Endodermal cell (in vitro differentiated cells): ENCODE results near the gene VIT. TPM values are rescaled to one million over a fixed set of nuclear protein-coding genes. Genes with fewer than 3 reads are reported as not detected.

Experiments used
- DNase-seq: peaks from one replicate; pipeline ENCODE4 v3.0.0-alpha.2; 2017
- H3K27ac ChIP-seq: 2 replicates; pipeline ENCODE4 v1.5.1; 2013; ENCODE audit warnings: mild to moderate bottlenecking, low read depth, low read length, moderate library complexity
- H3K27me3 ChIP-seq: 2 replicates; pipeline ENCODE4 v1.6.1; 2013; ENCODE audit warnings: mild to moderate bottlenecking, low read length, moderate library complexity; ENCODE audit not compliant: insufficient read depth, control insufficient read depth, poor library complexity, severe bottlenecking
- H3K36me3 ChIP-seq: 2 replicates; pipeline ENCODE4 v1.7.0; 2013; ENCODE audit warnings: mild to moderate bottlenecking, low read length, moderate library complexity; ENCODE audit not compliant: control insufficient read depth, insufficient read depth
- H3K4me1 ChIP-seq: one replicate; pipeline ENCODE4 v1.7.0; 2013; ENCODE audit warnings: low read length; ENCODE audit not compliant: control insufficient read depth, insufficient read depth
- H3K4me3 ChIP-seq: 2 replicates; pipeline ENCODE4 v1.5.1; 2013; ENCODE audit warnings: mild to moderate bottlenecking, low read length, moderate library complexity
- H3K9ac ChIP-seq: 2 replicates; pipeline ENCODE4 v1.6.1; 2013; ENCODE audit warnings: mild to moderate bottlenecking, low read length, moderate library complexity; ENCODE audit not compliant: poor library complexity, severe bottlenecking; ENCODE audit errors: extremely low read depth
- H3K9me3 ChIP-seq: 2 replicates; pipeline ENCODE4 v1.6.1; 2013; ENCODE audit warnings: mild to moderate bottlenecking, low read length, moderate library complexity; ENCODE audit not compliant: control insufficient read depth
- H3K27ac Mint-ChIP-seq: 2 replicates; pipeline ENCODE4 v1.8.0; 2020; ENCODE audit warnings: mixed read lengths
- H3K27me3 Mint-ChIP-seq: 2 replicates; pipeline ENCODE4 v1.8.0; 2021; ENCODE audit warnings: mild to moderate bottlenecking, mixed read lengths; ENCODE audit not compliant: insufficient read depth
- H3K36me3 Mint-ChIP-seq: 2 replicates; pipeline ENCODE4 v1.8.0; 2020; ENCODE audit warnings: low read depth, mixed read lengths
- H3K4me1 Mint-ChIP-seq: 2 replicates; pipeline ENCODE4 v1.8.0; 2020; ENCODE audit warnings: mixed read lengths
- H3K4me3 Mint-ChIP-seq: 2 replicates; pipeline ENCODE4 v1.8.0; 2020; ENCODE audit warnings: mild to moderate bottlenecking, moderate library complexity, mixed read lengths
- H3K9me3 Mint-ChIP-seq: 2 replicates; pipeline ENCODE4 v1.8.0; 2020; ENCODE audit warnings: mild to moderate bottlenecking, mixed read lengths
- CTCF ChIP-seq: fragments of 200-600 bp; sonication (generic); conservative IDR thresholded peaks from 2 replicates; pipeline ENCODE4 v1.5.0; 2021; ENCODE audit warnings: antibody characterized with exemption, mild to moderate bottlenecking
- WGBS, 2 experiments: methylation state at CpG; one replicate each; pipeline versions ENCODE4 v1.1.5 to v1.1.7; 2013; ENCODE audit warnings: missing lambda C conversion rate in 2 of 2, mixed read lengths in 1 of 2; ENCODE audit not compliant: insufficient coverage in 1 of 2, insufficient read length in 1 of 2; 5-methylcytosine and 5-hydroxymethylcytosine counted together
- total RNA-seq, 2 donors: library from RNA; stranded (reverse); fragmentation: NEBNext Ultra II Directional in 1 of 2; extraction: Animal tissue kit (Norgen Biotek cat#: 25700) in 1 of 2; gene quantifications; 2 replicates in 1 of 2; 3 replicates in 1 of 2; pipeline ENCODE4 v1.2.1, GENCODE V29; 2021

VIT gene
- total RNA-seq, 2 donors from 2014 or later, result 0.53 TPM; not detected in 1

DNA sequence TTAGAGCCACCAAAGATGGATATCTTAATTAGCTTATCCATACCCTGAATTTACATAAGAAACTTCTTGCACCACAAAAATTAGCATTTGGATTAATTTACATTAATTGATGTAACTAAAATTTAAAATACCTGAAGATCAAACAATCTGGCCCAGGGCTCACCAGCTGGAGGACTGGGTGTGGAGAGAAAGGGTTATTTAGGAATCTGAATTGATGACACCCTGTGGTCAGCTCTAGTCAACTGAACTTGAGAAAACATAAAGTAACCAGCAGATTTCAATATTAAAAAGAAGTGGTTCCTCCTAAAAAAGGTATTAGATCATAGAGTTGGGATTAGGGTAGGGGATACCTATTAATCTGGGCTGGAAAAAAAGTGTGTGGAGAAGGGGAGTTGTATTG lies 147.3 kb downstream of the VIT start:
- H3K9ac ChIP-seq, result no peak overlapping the region
- H3K4me1 Mint-ChIP-seq, result peaks cover 44% of the 10 kb centered on the region
- no peaks in the 10 kb centered on the region for H3K27me3 Mint-ChIP-seq
- TF ChIP-seq CTCF, result no peak
- DNase-seq, result no peak
- H3K36me3 ChIP-seq, result peaks cover 11% of the 10 kb centered on the region
- H3K4me3 Mint-ChIP-seq, result peak overlapping the region; percentile 1
- H3K9me3 ChIP-seq, result no peaks in the 10 kb centered on the region
- H3K36me3 Mint-ChIP-seq, result peaks cover 15% of the 10 kb centered on the region
- H3K4me1 ChIP-seq, result no peaks in the 10 kb centered on the region
- peak overlapping the region; percentile 77 for H3K27ac Mint-ChIP-seq
- no peaks in the 10 kb centered on the region for H3K9me3 Mint-ChIP-seq
- peak overlapping the region; percentile 1 for H3K4me3 ChIP-seq
- H3K27ac ChIP-seq, result no peak overlapping the region
- no peaks in the 10 kb centered on the region for H3K27me3 ChIP-seq

- WGBS, 2 experiments, result 95 to 96% methylated on average over 6 to 8 of the region's 8 CpGs
- Mint-ChIP-seq H3K4me1 (peaks cover 30% of the 10 kb centered on the region), H3K27ac (no peak overlapping the region), H3K36me3 (peaks cover 41% of the 10 kb centered on the region), H3K4me3 (no peak overlapping the region), H3K27me3 (no peaks in the 10 kb centered on the region), H3K9me3 (no peaks in the 10 kb centered on the region)
- no peaks in the 10 kb centered on the region for H3K27me3 ChIP-seq
- no peak for TF ChIP-seq CTCF
- H3K4me1 ChIP-seq, result peaks cover 3% of the 10 kb centered on the region
- H3K9ac ChIP-seq, result no peak overlapping the region
- H3K9me3 ChIP-seq, result peaks cover 7% of the 10 kb centered on the region
- DNase-seq, result no peak
- no peak overlapping the region for H3K27ac ChIP-seq
- H3K4me3 ChIP-seq, result no peak overlapping the region
- H3K36me3 ChIP-seq, result peaks cover 35% of the 10 kb centered on the region
Observed at GRCh38 chr2:36849265-36849664, 152.8 kb downstream of the VIT start.

- H3K36me3 ChIP-seq, result peaks cover 55% of the 10 kb centered on the region
- H3K4me3 Mint-ChIP-seq, result no peak overlapping the region
- peaks cover 3% of the 10 kb centered on the region for H3K4me1 ChIP-seq
- no peaks in the 10 kb centered on the region for H3K27me3 Mint-ChIP-seq
- peak overlapping the region; percentile 0 for H3K27ac Mint-ChIP-seq
- H3K4me3 ChIP-seq, result peak overlapping the region; percentile 11
- H3K4me1 Mint-ChIP-seq, result peaks cover 24% of the 10 kb centered on the region
- TF ChIP-seq CTCF, result no peak
- no peaks in the 10 kb centered on the region for H3K27me3 ChIP-seq
- no peak overlapping the region for H3K9ac ChIP-seq
- peaks cover 51% of the 10 kb centered on the region for H3K36me3 Mint-ChIP-seq
- DNase-seq, result no peak
- H3K27ac ChIP-seq, result no peak overlapping the region
- no peaks in the 10 kb centered on the region for H3K9me3 Mint-ChIP-seq
- WGBS, 2 experiments, result 88 to 100% methylated on average over 2 of the region's 2 CpGs
- H3K9me3 ChIP-seq, result peaks cover 7% of the 10 kb centered on the region
Observed at GRCh38 chr2:36854241-36854640, 157.7 kb downstream of the VIT start.
